B cell (primary cell): Measurements from ENCODE around the gene INHBE. TPM values are rescaled to one million over a fixed set of nuclear protein-coding genes. Genes with fewer than 3 reads are reported as not detected.

Experiments used
- ATAC-seq: fragments of 200-7000 bp; cut with Tn5 transposase; one replicate; pipeline ENCODE4 v1.10.0; 2021; ENCODE audit warnings: low read depth, mild to moderate bottlenecking, moderate number of reproducible peaks, moderate library complexity
- CTCF ChIA-PET: fragments of 350-600 bp; sonication (Branson Sonifier 250); formaldehyde crosslinking; loops from one replicate; lab custom pipeline; 2021; ENCODE audit warnings: antibody characterized with exemption, inconsistent platforms; lab: Charles Lee
- POLR2A ChIA-PET: fragments of 350-600 bp; sonication (Branson Sonifier 250); formaldehyde crosslinking; loops from one replicate; lab custom pipeline; 2021; ENCODE audit warnings: antibody characterized with exemption; lab: Charles Lee
- DNase-seq: peaks from one replicate; pipeline ENCODE4 v3.0.0; 2013
- H2AFZ ChIP-seq: 2 replicates; pipeline ENCODE4 v1.6.1; 2012; ENCODE audit warnings: mild to moderate bottlenecking, low read depth, low read length; ENCODE audit not compliant: insufficient read depth, poor library complexity, severe bottlenecking
- H3K27ac ChIP-seq, 2 donors: 1 replicate in 1 of 2; 2 replicates in 1 of 2; pipeline ENCODE4 v1.5.1; 2012 to 2013; ENCODE audit warnings: low read length in 2 of 2, mild to moderate bottlenecking in 2 of 2, moderate library complexity in 1 of 2
- H3K27me3 ChIP-seq, 4 experiments: fragments of 200-600 bp in 1 of 4; sonication (generic) in 1 of 4; replicated peaks in 1 of 4; 1 replicate in 2 of 4; 2 replicates in 2 of 4; pipeline versions ENCODE4 v1.6.1 to v1.7.0; 2013 to 2016; ENCODE audit warnings: low read length in 3 of 4, mild to moderate bottlenecking in 2 of 4, mixed read lengths in 1 of 4, moderate library complexity in 1 of 4; ENCODE audit not compliant: insufficient read depth in 4 of 4, control insufficient read depth in 3 of 4; ENCODE audit errors: control extremely low read depth in 1 of 4
- H3K36me3 ChIP-seq, 2 experiments: replicated peaks in 1 of 2; 1 replicate in 1 of 2; 2 replicates in 1 of 2; pipeline versions ENCODE4 v1.6.1 to v1.7.1; 2013; ENCODE audit warnings: low read length in 1 of 2; ENCODE audit not compliant: insufficient read depth in 2 of 2, control insufficient read depth in 1 of 2; ENCODE audit errors: control extremely low read depth in 1 of 2, extremely low read depth in 1 of 2
- H3K4me1 ChIP-seq, 2 donors: fragments of 200-600 bp in 1 of 2; sonication (generic) in 1 of 2; 1 replicate in 1 of 2; 2 replicates in 1 of 2; pipeline versions ENCODE4 v1.5.1 to v1.6.1; 2013 to 2017; ENCODE audit warnings: low read length in 2 of 2; ENCODE audit not compliant: control insufficient read depth in 2 of 2, insufficient read depth in 2 of 2
- H3K4me2 ChIP-seq: replicated peaks from 2 replicates; pipeline ENCODE3; 2012; ENCODE audit warnings: mild to moderate bottlenecking, low read depth, low read length; ENCODE audit not compliant: poor library complexity, severe bottlenecking
- H3K4me3 ChIP-seq, 5 experiments: fragments of 200-600 bp in 1 of 5; sonication (generic) in 1 of 5; 1 replicate in 3 of 5; 2 replicates in 2 of 5; pipeline versions ENCODE4 v1.5.1 to v1.7.0; 2011 to 2016; ENCODE audit warnings: low read length in 4 of 5, mild to moderate bottlenecking in 4 of 5, low read depth in 2 of 5, control low read depth in 1 of 5, moderate library complexity in 1 of 5; ENCODE audit not compliant: insufficient read depth in 1 of 5; ENCODE audit errors: control extremely low read depth in 1 of 5, extremely low read depth in 1 of 5
- H3K79me2 ChIP-seq: fragments of 200-600 bp; sonication (generic); one replicate; pipeline ENCODE4 v1.6.0; 2016; ENCODE audit warnings: low read length; ENCODE audit not compliant: control insufficient read depth, insufficient read depth
- H3K9ac ChIP-seq: fragments of 200-600 bp; sonication (generic); 2 replicates; pipeline ENCODE4 v1.6.1; 2017; ENCODE audit warnings: mild to moderate bottlenecking, low read length, moderate library complexity
- H3K9me3 ChIP-seq, 3 donors: one replicate each; pipeline versions ENCODE4 v1.6.1 to v1.7.1; 2013; ENCODE audit warnings: low read length in 2 of 3; ENCODE audit not compliant: control insufficient read depth in 2 of 3, insufficient read depth in 1 of 3; ENCODE audit errors: control extremely low read depth in 1 of 3
- H4K20me1 ChIP-seq: 2 replicates; pipeline ENCODE4 v1.6.0; 2012; ENCODE audit warnings: mild to moderate bottlenecking, low read length; ENCODE audit not compliant: insufficient read depth, control insufficient read depth, poor library complexity, severe bottlenecking
- H3K27ac Mint-ChIP-seq: one replicate; pipeline ENCODE4 v1.8.0; 2021; ENCODE audit warnings: mixed read lengths
- H3K27me3 Mint-ChIP-seq: one replicate; pipeline ENCODE4 v1.8.0; 2021; ENCODE audit warnings: mixed read lengths
- H3K4me1 Mint-ChIP-seq: one replicate; pipeline ENCODE4 v1.8.0; 2021; ENCODE audit warnings: mixed read lengths
- H3K4me3 Mint-ChIP-seq: one replicate; pipeline ENCODE4 v1.8.0; 2021; ENCODE audit warnings: mixed read lengths
- H3K9me3 Mint-ChIP-seq: one replicate; pipeline ENCODE4 v1.8.0; 2022; ENCODE audit warnings: mixed read lengths; ENCODE audit not compliant: insufficient read depth
- EZH2 ChIP-seq: IDR thresholded peaks from 2 replicates; pipeline ENCODE4 v1.6.1; 2012; ENCODE audit warnings: borderline replicate concordance, low read depth, mild to moderate bottlenecking, moderate library complexity, low read length; ENCODE audit not compliant: insufficient read depth, poor library complexity, severe bottlenecking
- WGBS: methylation state at CpG from one replicate; pipeline ENCODE4 v1.1.5; 2013; ENCODE audit warnings: missing lambda C conversion rate; ENCODE audit not compliant: insufficient coverage; 5-methylcytosine and 5-hydroxymethylcytosine counted together
- intact Hi-C: fragments of 100-400 bp; cut with micrococcal nuclease; formaldehyde crosslinking; loops from one replicate; pipeline ENCODE4 v1.10.0; 2022
- polyA plus RNA-seq: library from polyadenylated mRNA; depleted of rRNA; stranded (reverse); fragments of >200 nt; gene quantifications from 2 replicates; pipeline ENCODE4 v1.2.3, GENCODE V29; 2012
- total RNA-seq, 2 donors: library from RNA; stranded (reverse); fragments of 120-200 nt in 1 of 2; gene quantifications; 1 replicate in 1 of 2; 2 replicates in 1 of 2; pipeline versions ENCODE4 v1.2.3 to v1.2.4, GENCODE V29; 2013 to 2022
- TF ChIP-seq, protein P1 (sequence below): fragments of 200-600 bp; IDR thresholded peaks from one replicate; pipeline ENCODE4 v1.8.0; 2022; ENCODE audit warnings: antibody characterized with exemption, mild to moderate bottlenecking

The INHBE gene
- total and polyA plus RNA-seq, 2 donors (not counting 1 experiment from before 2014, with no cell fraction given): not detected

DNA sequence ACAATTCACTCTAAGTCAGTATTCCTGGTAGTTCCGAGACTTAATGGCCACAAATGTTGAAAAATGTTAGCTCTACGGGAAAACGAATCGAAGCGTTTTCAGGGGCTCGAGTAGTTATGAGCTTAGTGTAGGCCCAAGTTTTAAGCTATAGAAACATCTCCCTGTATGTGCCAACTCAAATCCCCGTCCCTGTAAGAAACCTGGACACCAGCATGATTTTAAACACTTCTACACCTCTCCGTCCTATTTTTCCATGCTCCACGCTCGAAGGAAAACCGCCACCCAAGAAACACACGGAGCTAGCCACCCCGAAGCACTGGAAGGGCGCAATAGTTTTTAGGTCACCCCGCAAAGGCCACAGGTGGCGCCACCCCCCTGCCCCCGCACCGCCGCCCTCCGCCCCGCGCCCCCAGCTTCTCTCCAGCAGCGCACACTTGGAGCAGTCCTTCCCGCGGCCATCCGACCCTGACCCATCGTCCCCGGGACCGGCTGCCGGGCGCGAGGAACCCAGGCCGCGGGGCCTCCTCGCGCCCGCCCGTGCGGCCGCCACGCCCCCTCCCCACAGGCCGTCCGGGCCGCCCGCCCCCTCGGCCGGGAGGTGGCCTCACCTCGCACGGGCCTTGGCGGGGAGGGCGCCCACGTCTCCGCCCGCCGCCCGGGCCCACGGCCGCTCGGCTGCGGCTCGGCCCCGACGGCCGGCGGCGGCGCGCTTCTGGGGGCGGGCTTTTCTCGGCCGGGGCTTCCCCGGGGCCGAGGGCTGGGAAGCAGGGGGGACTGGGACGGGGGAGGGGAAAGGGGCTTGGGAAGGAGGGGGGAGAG lies 24.8 kb upstream of the INHBE start:
- TF ChIP-seq, protein P1, sequence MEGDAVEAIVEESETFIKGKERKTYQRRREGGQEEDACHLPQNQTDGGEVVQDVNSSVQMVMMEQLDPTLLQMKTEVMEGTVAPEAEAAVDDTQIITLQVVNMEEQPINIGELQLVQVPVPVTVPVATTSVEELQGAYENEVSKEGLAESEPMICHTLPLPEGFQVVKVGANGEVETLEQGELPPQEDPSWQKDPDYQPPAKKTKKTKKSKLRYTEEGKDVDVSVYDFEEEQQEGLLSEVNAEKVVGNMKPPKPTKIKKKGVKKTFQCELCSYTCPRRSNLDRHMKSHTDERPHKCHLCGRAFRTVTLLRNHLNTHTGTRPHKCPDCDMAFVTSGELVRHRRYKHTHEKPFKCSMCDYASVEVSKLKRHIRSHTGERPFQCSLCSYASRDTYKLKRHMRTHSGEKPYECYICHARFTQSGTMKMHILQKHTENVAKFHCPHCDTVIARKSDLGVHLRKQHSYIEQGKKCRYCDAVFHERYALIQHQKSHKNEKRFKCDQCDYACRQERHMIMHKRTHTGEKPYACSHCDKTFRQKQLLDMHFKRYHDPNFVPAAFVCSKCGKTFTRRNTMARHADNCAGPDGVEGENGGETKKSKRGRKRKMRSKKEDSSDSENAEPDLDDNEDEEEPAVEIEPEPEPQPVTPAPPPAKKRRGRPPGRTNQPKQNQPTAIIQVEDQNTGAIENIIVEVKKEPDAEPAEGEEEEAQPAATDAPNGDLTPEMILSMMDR: no peak
- TF ChIP-seq EZH2: no peak
- Histone ChIP-seq H3K27ac (peak overlapping the region; percentile 96), H3K36me3 (no peaks in the 10 kb centered on the region), H3K4me1 (peaks cover 13 to 19% of the 10 kb centered on the region in 2 donors), H4K20me1 (peaks cover 4% of the 10 kb centered on the region), H3K4me3 (peak overlapping the region; percentile 60 to 94 (median 64)), H3K9me3 (no peaks in the 10 kb centered on the region), H3K27me3 (no peaks in the 10 kb centered on the region), H3K79me2 (peaks cover 31% of the 10 kb centered on the region), H3K4me2 (peak overlapping the region; percentile 81), H3K9ac (peak overlapping the region; percentile 76), H2AFZ (peak overlapping the region; percentile 84)
- POLR2A ChIA-PET: interaction anchor here (0.5 to 0.6 kb wide), 4 partner anchors 27 to 336 kb away, joined by 3 to 10 read pairs (median 4); no protein-coding TSS in a partner anchor
- 1% methylated on average over 62 of the region's 74 CpGs for WGBS
- H3K9me3 Mint-ChIP-seq: no peaks in the 10 kb centered on the region
- peaks cover 44% of the 10 kb centered on the region for H3K4me1 Mint-ChIP-seq
- ATAC-seq (peak; percentile 78), DNase-seq (peak; percentile 87)
- H3K27ac Mint-ChIP-seq: peak overlapping the region; percentile 99
- no peaks in the 10 kb centered on the region for H3K27me3 Mint-ChIP-seq
- intact Hi-C loops: loop anchor here (2.0 kb wide), 1 partner anchor 56 kb away; no protein-coding TSS in a partner anchor
- peak overlapping the region; percentile 99 for H3K4me3 Mint-ChIP-seq
- CTCF ChIA-PET: interaction anchor here (0.8 to 1.2 kb wide), 5 partner anchors 12 to 188 kb away, joined by 3 to 10 read pairs (median 3); partner anchors contain the start of gene GLI1
